ENCODE measurements around the gene VTN.

VTN gene

DNA sequence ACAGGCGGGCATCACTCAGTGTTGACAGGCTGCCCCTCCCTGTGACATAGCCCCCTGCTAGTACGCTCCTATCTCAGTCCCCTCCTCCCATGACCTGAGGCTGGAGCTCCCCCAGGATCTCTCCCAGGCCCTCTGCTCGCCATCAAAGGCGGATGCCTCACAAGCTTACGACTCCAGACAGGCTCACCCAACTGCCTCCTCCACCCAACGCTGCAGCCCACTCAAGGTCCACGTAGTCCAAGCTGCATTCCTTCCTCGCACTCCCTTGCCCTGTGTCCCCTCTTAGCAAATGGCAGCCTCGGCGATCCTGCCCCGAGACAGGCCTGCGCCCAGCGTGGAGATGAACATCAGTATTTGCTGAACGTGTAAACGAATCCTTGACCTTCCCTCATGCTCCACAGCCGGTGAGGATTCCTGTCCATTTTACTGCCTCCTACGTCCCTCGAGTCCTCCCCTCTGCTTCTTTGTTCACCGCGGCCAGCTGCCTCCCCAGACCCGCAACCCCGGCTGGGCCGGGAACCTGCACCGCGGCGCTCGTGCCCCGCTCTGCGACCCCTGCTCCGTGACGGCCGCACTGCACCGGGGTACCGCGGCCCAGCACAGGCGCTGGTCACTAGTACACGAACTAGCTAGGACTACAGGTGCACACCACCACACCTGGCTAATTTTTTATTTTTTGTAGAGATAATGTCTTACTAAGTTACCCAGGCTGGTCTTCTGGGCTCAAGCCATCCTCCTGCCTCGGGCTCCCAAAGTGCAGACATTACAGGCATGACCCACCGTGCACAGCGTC lies 51.9 kb downstream of the VTN start:
- DNase-seq = no peak
